H9 (cell line): Measurements from ENCODE around the gene KLHL28. TPM values are rescaled to one million over a fixed set of nuclear protein-coding genes. Genes with fewer than 3 reads are reported as not detected.

Experiments used
- DNase-seq: peaks from one replicate; pipeline ENCODE4 v3.0.0-alpha.2; 2017
- H2AFZ ChIP-seq: one replicate; pipeline ENCODE4 v1.6.1; 2013; ENCODE audit warnings: mild to moderate bottlenecking, low read length, control low read depth, moderate library complexity
- H2AK5ac ChIP-seq: 2 replicates; pipeline ENCODE4 v1.6.1; 2013; ENCODE audit warnings: low read length, control low read depth, mixed read lengths; ENCODE audit not compliant: insufficient read length
- H2BK120ac ChIP-seq: one replicate; pipeline ENCODE4 v1.6.1; 2013; ENCODE audit warnings: low read depth, mild to moderate bottlenecking, low read length, control low read depth, inconsistent platforms; ENCODE audit not compliant: poor library complexity, severe bottlenecking
- H2BK12ac ChIP-seq: 2 replicates; pipeline ENCODE4 v1.6.1; 2013; ENCODE audit warnings: low read length, control low read depth, mixed read lengths, low read depth; ENCODE audit not compliant: insufficient read length
- H2BK15ac ChIP-seq: 2 replicates; pipeline ENCODE4 v1.6.1; 2013; ENCODE audit warnings: low read depth, low read length, control low read depth
- H2BK20ac ChIP-seq: one replicate; pipeline ENCODE4 v1.6.1; 2013; ENCODE audit warnings: low read depth, mild to moderate bottlenecking, low read length, control low read depth, inconsistent platforms; ENCODE audit not compliant: poor library complexity, severe bottlenecking
- H2BK5ac ChIP-seq: 2 replicates; pipeline ENCODE4 v1.6.1; 2013; ENCODE audit warnings: low read length, control low read depth, mixed read lengths; ENCODE audit not compliant: insufficient read length
- H3K14ac ChIP-seq: 2 replicates; pipeline ENCODE4 v1.6.1; 2013; ENCODE audit warnings: low read length, control low read depth; ENCODE audit not compliant: insufficient read depth
- H3K18ac ChIP-seq: 2 replicates; pipeline ENCODE4 v1.6.1; 2013; ENCODE audit warnings: low read depth, mild to moderate bottlenecking, mixed read lengths, low read length, control low read depth; ENCODE audit not compliant: insufficient read length
- H3K23ac ChIP-seq: 2 replicates; pipeline ENCODE4 v1.6.1; 2013; ENCODE audit warnings: low read length, control low read depth, mixed read lengths, low read depth; ENCODE audit not compliant: insufficient read length
- H3K23me2 ChIP-seq: 2 replicates; pipeline ENCODE4 v1.6.1; 2013; ENCODE audit warnings: low read depth, mild to moderate bottlenecking, mixed read lengths, low read length, control low read depth; ENCODE audit not compliant: insufficient read length, poor library complexity, severe bottlenecking
- H3K27ac ChIP-seq: 2 replicates; pipeline ENCODE4 v1.5.1; 2013; ENCODE audit warnings: low read length, control low read depth, mixed read lengths, low read depth; ENCODE audit not compliant: insufficient read length
- H3K27me3 ChIP-seq: 2 replicates; pipeline ENCODE4 v1.6.1; 2013; ENCODE audit warnings: low read length, control low read depth, inconsistent platforms; ENCODE audit not compliant: insufficient read depth
- H3K4ac ChIP-seq: 2 replicates; pipeline ENCODE4 v1.6.1; 2013; ENCODE audit warnings: low read depth, mild to moderate bottlenecking, control low read depth, inconsistent platforms, low read length, moderate library complexity
- H3K4me1 ChIP-seq: 2 replicates; pipeline ENCODE4 v1.6.1; 2013; ENCODE audit warnings: low read length, control low read depth, inconsistent platforms; ENCODE audit not compliant: insufficient read depth
- H3K4me2 ChIP-seq: 2 replicates; pipeline ENCODE4 v1.6.1; 2013; ENCODE audit warnings: low read length, control low read depth, mixed read lengths; ENCODE audit not compliant: insufficient read length, insufficient read depth
- H3K56ac ChIP-seq: 2 replicates; pipeline ENCODE4 v1.6.1; 2013; ENCODE audit warnings: low read depth, mild to moderate bottlenecking, mixed read lengths, low read length, control low read depth; ENCODE audit not compliant: insufficient read length
- H3K79me1 ChIP-seq: 2 replicates; pipeline ENCODE4 v1.6.1; 2013; ENCODE audit warnings: low read depth, mild to moderate bottlenecking, moderate library complexity, low read length, control low read depth, inconsistent platforms; ENCODE audit not compliant: insufficient read depth, poor library complexity, severe bottlenecking
- H3K79me2 ChIP-seq: 2 replicates; pipeline ENCODE4 v1.6.1; 2013; ENCODE audit warnings: low read length, control low read depth, inconsistent platforms; ENCODE audit not compliant: insufficient read depth
- H3K9ac ChIP-seq: 2 replicates; pipeline ENCODE4 v1.6.1; 2013; ENCODE audit warnings: low read length, control low read depth, mixed read lengths; ENCODE audit not compliant: insufficient read length; ENCODE audit errors: extremely low read depth
- H3K9me3 ChIP-seq: one replicate; pipeline ENCODE4 v1.6.1; 2013; ENCODE audit warnings: low read depth, low read length, inconsistent platforms; ENCODE audit not compliant: control insufficient read depth
- H3T11ph ChIP-seq: one replicate; pipeline ENCODE4 v1.6.1; 2013; ENCODE audit warnings: mild to moderate bottlenecking, low read length, control low read depth, inconsistent platforms
- H4K20me1 ChIP-seq: one replicate; pipeline ENCODE4 v1.6.1; 2013; ENCODE audit not compliant: control insufficient read depth, insufficient read length, insufficient read depth
- H4K5ac ChIP-seq: 2 replicates; pipeline ENCODE4 v1.6.1; 2013; ENCODE audit warnings: low read depth, mild to moderate bottlenecking, mixed read lengths, low read length, control low read depth; ENCODE audit not compliant: insufficient read length
- H4K8ac ChIP-seq: replicated peaks from 2 replicates; pipeline ENCODE4 v1.6.1; 2013; ENCODE audit warnings: low read length, control low read depth, mixed read lengths, low read depth; ENCODE audit not compliant: insufficient read length
- H4K91ac ChIP-seq: 2 replicates; pipeline ENCODE4 v1.6.1; 2013; ENCODE audit warnings: low read depth, mild to moderate bottlenecking, moderate library complexity, mixed read lengths, low read length, control low read depth; ENCODE audit not compliant: insufficient read length
- H3K27ac Mint-ChIP-seq, 3 experiments: 2 replicates in 2 of 3; 3 replicates in 1 of 3; pipeline ENCODE4 v1.8.0; 2020 to 2021; ENCODE audit warnings: mixed read lengths in 3 of 3, mild to moderate bottlenecking in 1 of 3, moderate library complexity in 1 of 3
- H3K27me3 Mint-ChIP-seq: 2 replicates; pipeline ENCODE4 v1.8.0; 2021; ENCODE audit warnings: low read depth, mild to moderate bottlenecking, moderate library complexity, mixed read lengths
- H3K36me3 Mint-ChIP-seq, 3 experiments: 2 replicates in 2 of 3; 3 replicates in 1 of 3; pipeline ENCODE4 v1.8.0; 2020 to 2021; ENCODE audit warnings: low read depth in 3 of 3, mixed read lengths in 3 of 3; ENCODE audit not compliant: insufficient read depth in 1 of 3
- H3K4me1 Mint-ChIP-seq, 2 experiments: 2 replicates each; pipeline ENCODE4 v1.8.0; 2020; ENCODE audit warnings: mixed read lengths in 2 of 2
- H3K4me3 Mint-ChIP-seq, 2 experiments: 2 replicates in 1 of 2; 3 replicates in 1 of 2; pipeline ENCODE4 v1.8.0; 2020 to 2021; ENCODE audit warnings: mild to moderate bottlenecking in 2 of 2, mixed read lengths in 2 of 2, moderate library complexity in 1 of 2
- H3K9me3 Mint-ChIP-seq, 2 experiments: 2 replicates in 1 of 2; 3 replicates in 1 of 2; pipeline ENCODE4 v1.8.0; 2020; ENCODE audit warnings: mild to moderate bottlenecking in 2 of 2, mixed read lengths in 2 of 2, moderate library complexity in 1 of 2
- WGBS: extraction: QIAGEN DNeasy Blood & Tissue Kit; methylation state at CpG from one replicate; pipeline ENCODE4 v1.1.7; 2013; ENCODE audit warnings: missing lambda C conversion rate, low lambda C conversion rate, mixed read lengths; ENCODE audit not compliant: insufficient read length; ENCODE audit errors: extremely low coverage; 5-methylcytosine and 5-hydroxymethylcytosine counted together
- total RNA-seq: library from RNA; stranded (reverse); gene quantifications from 2 replicates; pipeline ENCODE4 v1.2.1, GENCODE V29; 2021
- TF ChIP-seq, protein P1 (sequence below): fragments of 200-600 bp; sonication (generic); conservative IDR thresholded peaks from 3 replicates; pipeline ENCODE4 v1.8.0; 2021; ENCODE audit warnings: antibody characterized with exemption, mild to moderate bottlenecking

Gene KLHL28
- total RNA-seq, 1 experiment from 2014 or later, result 10.2 TPM

DNA sequence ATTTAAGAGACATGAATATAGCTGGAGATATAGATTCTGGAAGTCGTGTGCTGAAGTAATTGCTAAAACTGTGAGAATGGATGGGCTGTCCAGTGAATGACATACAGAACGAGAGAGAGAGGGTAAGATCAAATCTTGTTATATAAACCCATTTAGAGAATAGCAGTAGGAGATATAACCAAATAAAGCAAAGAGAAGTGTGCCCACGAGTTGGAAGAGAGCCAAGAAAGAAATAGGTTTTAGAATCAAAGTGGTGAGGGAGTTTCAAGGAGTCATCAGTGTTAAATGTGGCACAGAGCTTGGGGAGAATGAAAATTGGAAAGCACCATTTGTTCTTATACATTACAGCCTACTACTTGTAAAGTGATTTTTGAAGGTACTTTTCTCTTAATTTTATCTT is 19.5 kb upstream of the KLHL28 start:
- H3K27me3 ChIP-seq, result no peaks in the 10 kb centered on the region
- H3K4me2 ChIP-seq, result no peak overlapping the region
- H4K91ac ChIP-seq, result no peak overlapping the region
- no peak overlapping the region for H2BK5ac ChIP-seq
- H3K4me1 Mint-ChIP-seq, result no peaks in the 10 kb centered on the region
- H4K8ac ChIP-seq, result no peak overlapping the region
- no peaks in the 10 kb centered on the region for H3K4me1 ChIP-seq
- no peak overlapping the region for H2BK15ac ChIP-seq
- H2BK20ac ChIP-seq, result no peak overlapping the region
- no peak overlapping the region for H3K9ac ChIP-seq
- H4K5ac ChIP-seq, result no peak overlapping the region
- DNase-seq, result no peak
- H3K9me3 Mint-ChIP-seq, result no peaks in the 10 kb centered on the region
- H3K79me2 ChIP-seq, result peaks cover 1% of the 10 kb centered on the region; the same call in 1 of the 2 replicates
- no peak overlapping the region for H2AK5ac ChIP-seq
- no CpG with 5 or more reads among the region's 3 CpGs for WGBS
- H3K27ac ChIP-seq, result no peak overlapping the region
- H3K4me3 Mint-ChIP-seq, result no peak overlapping the region
- H3K79me1 ChIP-seq, result no peaks in the 10 kb centered on the region
- H3K27me3 Mint-ChIP-seq, result no peaks in the 10 kb centered on the region
- H3K27ac Mint-ChIP-seq, result no peak overlapping the region
- no peaks in the 10 kb centered on the region for H3K9me3 ChIP-seq
- TF ChIP-seq, protein P1, sequence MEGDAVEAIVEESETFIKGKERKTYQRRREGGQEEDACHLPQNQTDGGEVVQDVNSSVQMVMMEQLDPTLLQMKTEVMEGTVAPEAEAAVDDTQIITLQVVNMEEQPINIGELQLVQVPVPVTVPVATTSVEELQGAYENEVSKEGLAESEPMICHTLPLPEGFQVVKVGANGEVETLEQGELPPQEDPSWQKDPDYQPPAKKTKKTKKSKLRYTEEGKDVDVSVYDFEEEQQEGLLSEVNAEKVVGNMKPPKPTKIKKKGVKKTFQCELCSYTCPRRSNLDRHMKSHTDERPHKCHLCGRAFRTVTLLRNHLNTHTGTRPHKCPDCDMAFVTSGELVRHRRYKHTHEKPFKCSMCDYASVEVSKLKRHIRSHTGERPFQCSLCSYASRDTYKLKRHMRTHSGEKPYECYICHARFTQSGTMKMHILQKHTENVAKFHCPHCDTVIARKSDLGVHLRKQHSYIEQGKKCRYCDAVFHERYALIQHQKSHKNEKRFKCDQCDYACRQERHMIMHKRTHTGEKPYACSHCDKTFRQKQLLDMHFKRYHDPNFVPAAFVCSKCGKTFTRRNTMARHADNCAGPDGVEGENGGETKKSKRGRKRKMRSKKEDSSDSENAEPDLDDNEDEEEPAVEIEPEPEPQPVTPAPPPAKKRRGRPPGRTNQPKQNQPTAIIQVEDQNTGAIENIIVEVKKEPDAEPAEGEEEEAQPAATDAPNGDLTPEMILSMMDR, result no peak
- no peaks in the 10 kb centered on the region for H3K23me2 ChIP-seq
- H4K20me1 ChIP-seq, result no peaks in the 10 kb centered on the region
- no peak overlapping the region for H3K14ac ChIP-seq
- no peak overlapping the region for H3K56ac ChIP-seq
- no peak overlapping the region for H3T11ph ChIP-seq
- H3K4ac ChIP-seq, result no peak overlapping the region
- H3K23ac ChIP-seq, result no peak overlapping the region
- H2BK12ac ChIP-seq, result no peak overlapping the region
- no peak overlapping the region for H2BK120ac ChIP-seq
- no peaks in the 10 kb centered on the region for H3K36me3 Mint-ChIP-seq
- no peak overlapping the region for H3K18ac ChIP-seq
- H2AFZ ChIP-seq, result no peak overlapping the region
